NCI-H2107 (cell line): ENCODE results near the gene HCN1.

Experiments
- DNase-seq: peaks from one replicate; lab custom pipeline; 2025; lab: John Stamatoyannopoulos, UW

The HCN1 gene

GRCh38 chr5:45696206-45696836 is at the start of gene HCN1:
HCN1 (minus strand) TSS chr5:45696380.
- DNase-seq, result peak; percentile 64

GRCh38 chr5:45741110-45741509 is 44.9 kb upstream of the HCN1 start:
- no peak for DNase-seq

- no peak for DNase-seq
These were observed 41.0 kb upstream of the HCN1 start for GRCh38 chr5:45737153-45737552.

- no peak for DNase-seq
These were observed 29.4 kb upstream of the HCN1 start for GRCh38 chr5:45725537-45725936.

DNA sequence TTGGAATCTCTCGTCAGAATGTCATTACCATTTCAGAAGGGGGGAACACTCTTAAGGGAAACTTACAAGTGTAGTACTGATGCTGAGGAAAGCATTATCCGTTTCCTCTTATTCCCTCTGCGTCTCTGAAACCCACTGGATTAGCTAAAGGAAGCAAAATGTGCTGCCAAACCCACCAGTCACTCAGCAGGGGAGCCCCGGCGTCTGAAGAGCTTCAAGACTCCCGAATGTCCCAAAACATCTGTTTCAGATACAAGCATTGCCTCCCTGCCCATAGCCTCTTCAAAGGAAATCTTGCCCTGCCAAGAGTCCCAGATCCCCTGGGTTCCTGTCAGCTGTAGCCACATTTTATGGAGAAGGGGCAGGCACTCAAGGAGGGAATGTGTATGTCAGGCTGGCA is 1.0 kb upstream of the HCN1 start:
- DNase-seq, result no peak

- no peak for DNase-seq
These were observed 400 bp downstream of the HCN1 start for GRCh38 chr5:45695804-45696156.

- no peak for DNase-seq
These were observed 993 bp downstream of the HCN1 start for GRCh38 chr5:45694971-45695803.

DNA sequence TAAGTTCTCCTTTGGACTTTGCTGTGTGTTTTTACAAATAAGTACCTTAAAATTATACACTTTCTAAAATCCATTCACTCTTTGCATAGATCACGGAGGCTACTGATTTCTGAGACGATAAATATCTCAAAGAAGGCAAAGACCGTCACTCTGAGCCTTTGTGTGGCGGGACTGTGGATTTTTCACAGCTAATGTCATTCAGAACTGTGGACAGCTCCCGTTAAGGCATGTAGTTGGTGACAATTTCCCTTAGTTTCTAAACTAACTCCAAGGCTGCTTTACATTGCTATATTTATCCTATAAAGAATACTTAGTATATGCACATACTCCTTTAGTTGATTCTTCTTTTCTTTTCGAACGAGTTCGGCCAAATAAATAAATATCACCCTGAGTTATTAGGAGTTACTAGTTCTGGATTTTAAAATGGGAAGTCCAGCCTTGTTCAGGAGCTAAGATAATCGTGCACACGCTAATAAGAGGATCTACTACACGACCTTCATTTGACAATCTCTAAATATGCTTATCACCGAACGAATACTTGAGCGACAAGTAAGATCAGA is 1.8 kb downstream of the HCN1 start:
- no peak for DNase-seq

DNA sequence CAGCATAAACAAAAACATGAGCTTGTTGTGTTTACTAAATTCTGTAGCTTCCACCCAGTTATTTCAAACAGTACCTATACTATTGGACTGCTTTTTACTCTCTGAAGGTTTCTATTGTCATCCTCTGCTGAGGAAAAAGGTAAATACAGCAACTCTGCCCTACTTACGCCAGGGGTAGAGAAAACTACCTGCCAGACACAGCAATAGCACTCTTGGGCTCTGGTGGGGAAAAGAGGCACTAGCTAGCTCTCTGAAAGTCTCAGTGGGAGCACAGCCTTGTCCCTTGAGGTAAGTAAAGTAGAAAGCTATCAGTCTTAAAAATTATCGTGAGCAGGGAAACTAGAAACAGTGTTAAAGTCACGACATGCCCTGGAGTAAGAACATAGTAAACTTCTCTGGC is 3.7 kb downstream of the HCN1 start:
- DNase-seq, result no peak

DNA sequence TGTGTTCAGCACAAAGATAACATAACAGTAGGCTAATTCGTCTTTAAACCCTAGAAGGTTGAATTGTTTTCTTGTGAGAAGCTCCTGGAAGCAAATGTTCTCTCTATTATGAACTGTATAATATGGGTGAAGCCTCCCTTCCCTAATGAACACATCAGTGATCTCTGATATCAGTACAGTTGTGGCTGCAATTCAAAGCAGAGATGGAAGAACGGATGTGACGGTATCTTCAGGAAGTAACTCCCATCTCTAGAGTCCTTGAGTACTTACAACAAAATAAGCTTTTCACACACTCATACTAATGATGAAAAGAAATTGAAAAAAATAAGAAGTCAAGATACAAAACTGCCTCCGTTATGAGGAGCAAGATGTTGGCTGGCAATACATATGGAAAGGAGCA is 4.5 kb downstream of the HCN1 start:
- no peak for DNase-seq

DNA sequence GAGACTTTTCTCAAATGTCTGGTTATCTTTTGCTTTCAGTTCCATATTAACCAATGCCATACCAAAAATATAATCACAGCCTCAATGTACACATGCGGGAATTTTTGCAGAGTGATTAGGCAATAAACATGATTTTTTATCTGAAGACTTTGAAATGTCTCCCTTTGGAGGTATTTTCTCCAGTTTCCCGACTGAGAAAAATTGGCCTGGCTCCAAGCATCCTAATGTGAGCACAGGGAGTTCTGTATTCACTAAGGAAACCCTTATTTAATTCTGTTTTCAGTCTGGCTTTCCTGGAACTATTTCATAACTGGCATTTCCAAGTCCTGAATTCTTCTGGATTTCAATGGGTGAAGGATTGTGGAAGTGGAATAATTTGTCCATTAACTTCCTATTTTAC is 8.5 kb downstream of the HCN1 start:
- DNase-seq, result no peak

- no peak for DNase-seq
These were observed 9.6 kb downstream of the HCN1 start for GRCh38 chr5:45686620-45687019.

DNA sequence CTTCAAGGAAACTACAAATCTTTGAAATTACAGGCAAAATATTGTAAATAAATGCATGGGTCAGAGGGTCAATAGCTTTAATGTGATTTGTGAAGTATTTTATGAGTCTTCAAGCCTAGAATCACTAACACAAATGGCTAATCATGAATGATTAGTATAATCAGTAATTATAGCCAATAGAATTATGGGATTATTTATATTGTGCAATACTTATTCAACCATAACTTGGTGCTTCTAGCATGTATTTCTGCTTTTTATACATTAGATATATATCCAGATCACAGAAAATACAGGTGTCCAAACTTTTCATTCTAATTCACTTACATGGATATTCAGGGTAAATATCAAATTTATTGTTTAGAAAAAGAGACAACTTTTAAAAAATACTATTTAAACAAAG is 12.1 kb downstream of the HCN1 start:
- no peak for DNase-seq

GRCh38 chr5:45680950-45681349 is 15.2 kb downstream of the HCN1 start:
- DNase-seq, result no peak

GRCh38 chr5:45677524-45677923 is 18.7 kb downstream of the HCN1 start:
- no peak for DNase-seq

DNA sequence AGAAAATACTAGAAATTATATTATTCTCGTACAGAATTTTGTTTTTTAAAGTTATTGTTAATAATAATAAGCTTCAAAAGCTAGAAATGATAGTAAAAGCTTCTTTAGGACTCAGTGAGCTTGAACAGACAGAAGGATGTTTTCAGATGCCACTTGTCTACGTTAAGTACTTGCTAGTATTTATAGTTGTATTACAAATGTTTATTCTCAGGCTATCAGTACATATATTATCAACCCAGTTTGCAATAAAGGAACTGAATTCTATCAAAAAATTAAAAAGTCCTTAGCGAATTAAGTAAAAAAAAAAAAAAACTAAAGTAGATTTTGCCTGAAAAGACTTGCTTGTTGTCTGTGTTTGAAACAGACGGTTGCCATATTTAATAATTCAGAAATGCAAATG is 23.9 kb downstream of the HCN1 start:
- DNase-seq, result no peak

GRCh38 chr5:45648744-45649143 is 47.4 kb downstream of the HCN1 start:
- DNase-seq, result no peak

GRCh38 chr5:45643056-45643455 is 53.1 kb downstream of the HCN1 start:
- DNase-seq, result no peak

DNA sequence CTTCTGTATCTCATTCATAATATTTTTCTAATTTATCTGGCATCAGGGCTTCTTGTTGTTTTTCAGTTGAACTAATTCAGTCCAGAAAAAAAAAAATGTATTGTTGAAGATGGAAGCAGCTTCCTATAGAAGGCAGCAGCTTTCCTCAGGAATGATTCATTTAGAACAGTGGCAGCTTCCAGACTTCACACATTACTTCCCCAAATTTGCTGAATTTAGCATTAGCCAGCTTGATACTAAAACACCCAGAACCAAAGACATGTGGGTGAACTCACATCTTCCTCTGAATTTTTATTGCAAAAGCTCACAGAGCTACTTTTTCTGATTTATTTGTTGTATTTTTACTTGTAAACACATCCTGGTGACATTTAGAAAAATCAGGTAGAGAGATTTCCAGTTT is 53.8 kb downstream of the HCN1 start:
- DNase-seq, result no peak

DNA sequence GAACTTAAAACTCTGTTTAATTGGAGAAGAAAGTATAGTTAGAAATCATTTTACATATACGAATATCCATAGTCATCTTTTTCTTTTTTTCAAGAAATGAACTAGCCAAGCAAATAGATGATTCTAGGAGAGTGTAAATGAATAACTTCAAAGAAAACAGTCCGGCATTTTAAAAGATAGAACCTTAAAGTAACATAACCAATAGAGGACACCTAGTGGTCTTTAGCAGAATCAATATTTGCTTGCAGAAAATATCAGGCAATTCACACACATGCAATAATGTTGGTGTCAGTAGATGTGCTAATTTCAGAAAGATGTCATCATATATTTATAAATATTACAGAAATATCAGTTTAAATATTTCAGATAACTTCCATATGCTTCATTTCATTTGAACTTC is 57.1 kb downstream of the HCN1 start:
- DNase-seq, result no peak

GRCh38 chr5:45627076-45627656 is 69.0 kb downstream of the HCN1 start:
- no peak for DNase-seq

DNA sequence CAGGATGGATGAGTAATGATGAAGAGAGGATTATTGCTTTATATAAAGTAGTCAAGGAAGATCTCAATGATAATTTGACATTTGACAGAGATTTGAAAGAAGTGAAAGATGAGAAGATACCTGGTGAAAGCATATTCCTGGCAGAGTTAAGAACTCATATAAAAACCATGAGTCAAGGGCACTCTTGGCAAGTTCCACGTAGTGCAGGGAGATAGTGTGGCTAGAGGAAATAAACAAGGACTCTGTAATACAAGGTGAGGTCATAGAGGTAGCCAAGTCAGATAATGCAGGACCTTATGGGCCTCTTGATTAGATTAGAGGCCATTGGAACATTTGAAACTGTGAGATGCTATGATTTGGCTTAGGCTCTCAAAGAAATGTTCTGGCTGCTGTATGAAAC is 72.3 kb downstream of the HCN1 start:
- DNase-seq, result no peak

GRCh38 chr5:45622365-45622764 is 73.8 kb downstream of the HCN1 start:
- no peak for DNase-seq
